Chondrocyte (in vitro differentiated cells): ENCODE measurements around the gene CFAP57. TPM values are rescaled to one million over a fixed set of nuclear protein-coding genes. Genes with fewer than 3 reads are reported as not detected.
A peak's percentile ranks its signal among the peaks of the same experiment; 100 is the strongest.

Experiments used
- DNase-seq: peaks from one replicate; pipeline ENCODE4 v3.0.0; 2021; ENCODE audit warnings: mixed read lengths, low spot score
- H3K27ac Mint-ChIP-seq: one replicate; pipeline ENCODE4 v1.8.0; 2021; ENCODE audit warnings: mild to moderate bottlenecking, moderate library complexity, mixed read lengths; ENCODE audit not compliant: unreplicated experiment
- H3K27me3 Mint-ChIP-seq: 2 replicates; pipeline ENCODE4 v1.8.0; 2021; ENCODE audit warnings: low read depth, mixed read lengths
- H3K36me3 Mint-ChIP-seq: 2 replicates; pipeline ENCODE4 v1.8.0; 2021; ENCODE audit warnings: low read depth, mixed read lengths
- H3K4me1 Mint-ChIP-seq: 2 replicates; pipeline ENCODE4 v1.8.0; 2021; ENCODE audit warnings: low read depth, mild to moderate bottlenecking, mixed read lengths
- H3K4me3 Mint-ChIP-seq: one replicate; pipeline ENCODE4 v1.8.0; 2021; ENCODE audit warnings: mild to moderate bottlenecking, moderate library complexity, mixed read lengths; ENCODE audit not compliant: unreplicated experiment
- H3K9me3 Mint-ChIP-seq: 2 replicates; pipeline ENCODE4 v1.8.0; 2021; ENCODE audit warnings: low read depth, mixed read lengths
- total RNA-seq: library from RNA; stranded (reverse); gene quantifications from 3 replicates; pipeline ENCODE4 v1.2.1, GENCODE V29; 2021
- TF ChIP-seq, protein P1 (sequence below): fragments of 200-600 bp; sonication (generic); IDR thresholded peaks from 2 replicates; pipeline ENCODE4 v1.5.0; 2021; ENCODE audit warnings: antibody characterized with exemption, mild to moderate bottlenecking, moderate library complexity

CFAP57 gene
- total RNA-seq, 1 donor from 2014 or later = 0.15 TPM

DNA sequence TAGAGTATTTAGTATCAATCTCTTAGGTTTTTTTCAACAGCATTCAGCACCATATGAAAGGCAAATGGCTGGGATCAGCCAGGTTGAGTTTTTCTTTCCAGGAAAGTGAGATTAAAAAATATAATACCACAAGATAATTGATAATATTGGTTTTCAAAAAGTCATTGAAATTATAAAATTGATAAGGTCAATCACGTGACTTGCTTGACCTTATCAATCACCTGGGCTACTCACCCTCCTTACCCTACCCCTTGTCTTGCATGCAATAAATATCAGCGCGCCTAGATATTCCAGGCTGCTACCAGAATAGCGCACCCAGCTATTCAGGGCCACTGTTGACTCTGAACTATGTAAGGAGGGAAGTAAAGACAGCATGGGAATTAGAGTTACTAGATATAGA lies 31.5 kb upstream of the CFAP57 start:
- no peak overlapping the region for H3K27ac Mint-ChIP-seq
- H3K4me3 Mint-ChIP-seq = no peak overlapping the region
- peaks cover 16% of the 10 kb centered on the region for H3K9me3 Mint-ChIP-seq
- no peak for DNase-seq
- H3K27me3 Mint-ChIP-seq = no peaks in the 10 kb centered on the region
- TF ChIP-seq, protein P1, sequence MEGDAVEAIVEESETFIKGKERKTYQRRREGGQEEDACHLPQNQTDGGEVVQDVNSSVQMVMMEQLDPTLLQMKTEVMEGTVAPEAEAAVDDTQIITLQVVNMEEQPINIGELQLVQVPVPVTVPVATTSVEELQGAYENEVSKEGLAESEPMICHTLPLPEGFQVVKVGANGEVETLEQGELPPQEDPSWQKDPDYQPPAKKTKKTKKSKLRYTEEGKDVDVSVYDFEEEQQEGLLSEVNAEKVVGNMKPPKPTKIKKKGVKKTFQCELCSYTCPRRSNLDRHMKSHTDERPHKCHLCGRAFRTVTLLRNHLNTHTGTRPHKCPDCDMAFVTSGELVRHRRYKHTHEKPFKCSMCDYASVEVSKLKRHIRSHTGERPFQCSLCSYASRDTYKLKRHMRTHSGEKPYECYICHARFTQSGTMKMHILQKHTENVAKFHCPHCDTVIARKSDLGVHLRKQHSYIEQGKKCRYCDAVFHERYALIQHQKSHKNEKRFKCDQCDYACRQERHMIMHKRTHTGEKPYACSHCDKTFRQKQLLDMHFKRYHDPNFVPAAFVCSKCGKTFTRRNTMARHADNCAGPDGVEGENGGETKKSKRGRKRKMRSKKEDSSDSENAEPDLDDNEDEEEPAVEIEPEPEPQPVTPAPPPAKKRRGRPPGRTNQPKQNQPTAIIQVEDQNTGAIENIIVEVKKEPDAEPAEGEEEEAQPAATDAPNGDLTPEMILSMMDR = no peak
- no peaks in the 10 kb centered on the region for H3K36me3 Mint-ChIP-seq
- H3K4me1 Mint-ChIP-seq = no peaks in the 10 kb centered on the region

DNA sequence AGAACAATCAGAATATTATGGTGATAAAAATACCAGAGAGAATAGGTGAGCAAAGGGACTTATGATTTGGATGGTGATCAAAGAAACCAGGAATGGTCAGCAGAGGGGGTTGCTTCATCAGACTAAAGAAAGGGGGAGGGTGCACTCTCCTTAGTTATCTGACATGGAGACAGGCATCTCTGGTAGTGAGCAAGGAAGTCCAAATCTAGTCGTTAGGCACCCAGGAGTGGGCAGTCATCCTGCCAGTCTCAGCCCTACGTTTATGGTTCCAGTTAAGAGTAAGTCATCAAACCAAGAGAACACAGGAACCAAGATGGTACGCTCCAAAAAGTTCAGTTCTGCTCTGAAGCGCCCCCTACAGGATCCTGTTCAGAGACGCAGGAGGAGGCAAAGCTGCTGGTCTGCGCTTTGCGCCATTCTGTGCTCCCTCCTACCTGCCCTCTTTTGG lies 28.7 kb upstream of the CFAP57 start:
- H3K4me3 Mint-ChIP-seq = no peak overlapping the region
- no peaks in the 10 kb centered on the region for H3K36me3 Mint-ChIP-seq
- peaks cover 16% of the 10 kb centered on the region for H3K9me3 Mint-ChIP-seq
- H3K27me3 Mint-ChIP-seq = no peaks in the 10 kb centered on the region
- H3K4me1 Mint-ChIP-seq = peaks cover 8% of the 10 kb centered on the region
- H3K27ac Mint-ChIP-seq = no peak overlapping the region
- TF ChIP-seq, protein P1 = peak; percentile 61
- DNase-seq = no peak

DNA sequence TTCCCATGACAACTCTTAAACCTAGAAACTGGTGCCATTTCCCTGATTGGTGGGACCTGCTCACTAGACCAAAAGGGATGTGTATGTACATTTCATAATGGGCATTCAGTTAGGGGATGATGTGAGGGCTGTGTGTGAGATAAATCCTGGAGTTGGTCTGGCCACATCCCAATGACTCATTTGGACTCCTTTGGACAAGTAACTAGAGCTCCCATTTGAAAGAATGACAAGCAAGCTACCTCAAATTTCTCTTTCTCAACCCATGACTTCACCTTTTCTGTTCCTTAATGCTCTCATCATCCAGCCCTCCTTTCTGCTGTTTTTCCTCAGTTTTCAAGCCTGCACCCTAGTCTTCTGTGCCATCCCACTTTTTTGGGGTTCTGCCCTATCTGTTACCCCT lies 27.9 kb upstream of the CFAP57 start:
- no peak overlapping the region for H3K4me3 Mint-ChIP-seq
- no peak for DNase-seq
- H3K36me3 Mint-ChIP-seq = no peaks in the 10 kb centered on the region
- TF ChIP-seq, protein P1 = no peak
- H3K27ac Mint-ChIP-seq = no peak overlapping the region
- H3K9me3 Mint-ChIP-seq = peaks cover 16% of the 10 kb centered on the region
- H3K4me1 Mint-ChIP-seq = peaks cover 12% of the 10 kb centered on the region
- H3K27me3 Mint-ChIP-seq = no peaks in the 10 kb centered on the region

DNA sequence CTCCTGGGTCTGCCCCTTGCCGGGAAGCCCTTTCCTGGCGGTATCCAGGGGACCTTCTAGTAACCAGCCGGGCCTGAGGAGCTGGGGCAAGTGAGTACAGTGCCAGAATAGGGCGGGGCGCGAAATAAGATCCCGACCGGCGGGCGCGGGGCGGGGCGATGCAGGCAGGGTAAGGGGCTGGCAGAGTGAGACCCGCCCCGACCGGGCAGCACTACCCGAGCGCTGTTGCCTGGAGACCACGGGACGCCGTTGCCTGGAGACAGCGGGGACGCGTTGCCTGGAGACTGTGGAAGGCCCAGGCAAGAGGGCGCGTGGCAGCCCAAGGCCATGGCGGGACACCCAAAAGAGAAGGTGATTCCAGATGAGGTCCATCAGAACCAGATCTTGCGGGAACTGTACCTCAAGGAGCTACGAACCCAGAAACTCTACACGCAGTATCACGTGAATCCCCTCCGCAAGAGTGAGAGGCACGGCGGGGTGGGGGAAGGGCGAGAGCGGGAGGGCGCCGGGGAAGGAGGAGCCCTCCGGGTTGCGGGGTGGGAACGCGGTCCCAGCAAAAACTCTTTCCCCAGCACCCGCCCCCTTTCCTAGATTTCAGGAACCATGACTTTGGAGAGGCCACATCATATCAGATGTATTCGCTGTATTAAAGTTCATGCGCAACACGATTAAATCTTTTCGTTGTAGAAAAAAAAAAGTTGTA lies 24.4 kb upstream of the CFAP57 start:
- Mint-ChIP-seq H3K4me3 (peak overlapping the region; percentile 76), H3K27me3 (no peaks in the 10 kb centered on the region), H3K27ac (peak overlapping the region; percentile 25), H3K9me3 (no peaks in the 10 kb centered on the region), H3K36me3 (no peaks in the 10 kb centered on the region), H3K4me1 (peaks cover 12% of the 10 kb centered on the region)
- TF ChIP-seq, protein P1 = no peak
- DNase-seq = peak; percentile 94

DNA sequence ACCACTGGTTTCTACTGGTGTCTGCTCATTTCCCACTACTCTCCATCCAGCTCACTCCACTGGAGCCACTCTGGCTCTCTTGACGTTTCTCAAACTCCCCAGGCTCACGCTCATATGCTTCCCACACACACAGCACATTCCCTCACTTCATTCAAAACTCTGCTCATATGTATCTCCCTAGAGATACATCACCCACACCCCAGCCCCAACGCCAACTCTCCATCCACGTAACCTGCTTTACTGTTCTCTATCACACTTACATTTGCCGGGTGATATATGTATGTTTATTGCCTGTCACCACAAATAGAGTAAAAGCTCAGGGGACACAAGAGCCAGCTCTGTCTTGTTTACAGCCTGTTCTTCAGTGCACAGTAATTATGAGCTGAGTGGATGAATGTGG lies 22.2 kb upstream of the CFAP57 start:
- H3K9me3 Mint-ChIP-seq = no peaks in the 10 kb centered on the region
- H3K36me3 Mint-ChIP-seq = no peaks in the 10 kb centered on the region
- TF ChIP-seq, protein P1 = no peak
- H3K27me3 Mint-ChIP-seq = no peaks in the 10 kb centered on the region
- no peak overlapping the region for H3K27ac Mint-ChIP-seq
- H3K4me3 Mint-ChIP-seq = no peak overlapping the region
- DNase-seq = no peak
- H3K4me1 Mint-ChIP-seq = peaks cover 12% of the 10 kb centered on the region
